ENCODE measurements around the gene FANCM.

GRCh38 chr14:45177076-45177475 lies 41.3 kb downstream of the FANCM start:
- no peak for TF ChIP-seq CTCF (IDR thresholded peaks at IDR 0.05)
- TF ChIP-seq POLR2A (IDR thresholded peaks at IDR 0.05), result no peak

Measured in testis (tissue), 2 donors.